LNCAP (cell line): Measurements from ENCODE around the gene ANKRD23.

ENCODE experiments used
- CTCF ChIP-seq: fragments of 450-650 bp; IDR thresholded peaks from 2 replicates; pipeline ENCODE4 v1.5.1; 2017; ENCODE audit warnings: mild to moderate bottlenecking

Gene ANKRD23

GRCh38 chr2:96843538-96844268 is at the start of gene ANKRD23:
TSS of gene ANKRD23 (minus strand) at chr2:96844021. CDS start at chr2:96843992, 29 bp downstream.
- no peak for TF ChIP-seq CTCF

GRCh38 chr2:96891591-96892333 is 47.9 kb upstream of the ANKRD23 start:
- TF ChIP-seq CTCF = no peak

- no peak for TF ChIP-seq CTCF
These were observed 47.0 kb upstream of the ANKRD23 start for GRCh38 chr2:96890726-96891385.

GRCh38 chr2:96890252-96890651 is 46.4 kb upstream of the ANKRD23 start:
- no peak for TF ChIP-seq CTCF

GRCh38 chr2:96888072-96889011 is 44.5 kb upstream of the ANKRD23 start:
- TF ChIP-seq CTCF = no peak

- no peak for TF ChIP-seq CTCF
These were observed 43.7 kb upstream of the ANKRD23 start for GRCh38 chr2:96887493-96888012.
